Measurements from ENCODE around the gene TIMMDC1. TPM values are rescaled to one million over a fixed set of nuclear protein-coding genes. Genes with fewer than 3 reads are reported as not detected.

TIMMDC1 gene
- total RNA-seq, 1 donor from 2014 or later = 91.7 TPM

GRCh38 chr3:119542168-119542767, 43.9 kb downstream of the TIMMDC1 start:
- Mint-ChIP-seq H3K36me3 (no peaks in the 10 kb centered on the region), H3K27me3 (ENCODE audit: insufficient read depth, low read depth) (peaks cover 3% of the 10 kb centered on the region), H3K4me1 (no peaks in the 10 kb centered on the region), H3K9me3 (no peaks in the 10 kb centered on the region), H3K4me3 (no peak overlapping the region), H3K27ac (no peak overlapping the region)
- no peaks in the 10 kb centered on the region for H3F3A ChIP-seq (ENCODE audit: low read depth)
- H3K36me3 ChIP-seq = no peaks in the 10 kb centered on the region
- H3K4me2 ChIP-seq = no peak overlapping the region
- no peak for DNase-seq (ENCODE audit: low spot score)
- TF ChIP-seq EZH2phosphoT487 (IDR thresholded peaks at IDR 0.05) = no peak
- no peak for TF ChIP-seq EZH2 (IDR thresholded peaks at IDR 0.05)
- TF ChIP-seq, protein P1, sequence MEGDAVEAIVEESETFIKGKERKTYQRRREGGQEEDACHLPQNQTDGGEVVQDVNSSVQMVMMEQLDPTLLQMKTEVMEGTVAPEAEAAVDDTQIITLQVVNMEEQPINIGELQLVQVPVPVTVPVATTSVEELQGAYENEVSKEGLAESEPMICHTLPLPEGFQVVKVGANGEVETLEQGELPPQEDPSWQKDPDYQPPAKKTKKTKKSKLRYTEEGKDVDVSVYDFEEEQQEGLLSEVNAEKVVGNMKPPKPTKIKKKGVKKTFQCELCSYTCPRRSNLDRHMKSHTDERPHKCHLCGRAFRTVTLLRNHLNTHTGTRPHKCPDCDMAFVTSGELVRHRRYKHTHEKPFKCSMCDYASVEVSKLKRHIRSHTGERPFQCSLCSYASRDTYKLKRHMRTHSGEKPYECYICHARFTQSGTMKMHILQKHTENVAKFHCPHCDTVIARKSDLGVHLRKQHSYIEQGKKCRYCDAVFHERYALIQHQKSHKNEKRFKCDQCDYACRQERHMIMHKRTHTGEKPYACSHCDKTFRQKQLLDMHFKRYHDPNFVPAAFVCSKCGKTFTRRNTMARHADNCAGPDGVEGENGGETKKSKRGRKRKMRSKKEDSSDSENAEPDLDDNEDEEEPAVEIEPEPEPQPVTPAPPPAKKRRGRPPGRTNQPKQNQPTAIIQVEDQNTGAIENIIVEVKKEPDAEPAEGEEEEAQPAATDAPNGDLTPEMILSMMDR (IDR thresholded peaks at IDR 0.05) = no peak
- H3K27me3 ChIP-seq = no peaks in the 10 kb centered on the region
- no peak overlapping the region for H3K4me3 ChIP-seq
- H3K4me1 ChIP-seq = no peaks in the 10 kb centered on the region
- H4K20me1 ChIP-seq (ENCODE audit: low read depth) = no peaks in the 10 kb centered on the region
- H2AFZ ChIP-seq (replicated peaks) = no peak overlapping the region
- no peaks in the 10 kb centered on the region for H3K79me2 ChIP-seq (ENCODE audit: low read depth)
- no peak overlapping the region for H3K27ac ChIP-seq
- no peak overlapping the region for H3K9ac ChIP-seq
- no peaks in the 10 kb centered on the region for H3K9me3 ChIP-seq (ENCODE audit: low read depth)

GRCh38 chr3:119543147-119543546, 44.8 kb downstream of the TIMMDC1 start:
- Mint-ChIP-seq H3K4me1 (no peaks in the 10 kb centered on the region), H3K27me3 (ENCODE audit: insufficient read depth, low read depth) (peaks cover 3% of the 10 kb centered on the region), H3K27ac (no peak overlapping the region), H3K4me3 (no peak overlapping the region), H3K36me3 (no peaks in the 10 kb centered on the region), H3K9me3 (no peaks in the 10 kb centered on the region)
- H3K9ac ChIP-seq = no peak overlapping the region
- TF ChIP-seq EZH2phosphoT487 (IDR thresholded peaks at IDR 0.05) (no peak), EZH2 (IDR thresholded peaks at IDR 0.05) (no peak)
- TF ChIP-seq, protein P1 (IDR thresholded peaks at IDR 0.05) = no peak
- no peaks in the 10 kb centered on the region for H3K36me3 ChIP-seq
- H3F3A ChIP-seq (ENCODE audit: low read depth) = no peaks in the 10 kb centered on the region
- no peaks in the 10 kb centered on the region for H4K20me1 ChIP-seq (ENCODE audit: low read depth)
- DNase-seq (ENCODE audit: low spot score) = no peak
- no peaks in the 10 kb centered on the region for H3K4me1 ChIP-seq
- no peaks in the 10 kb centered on the region for H3K9me3 ChIP-seq (ENCODE audit: low read depth)
- H3K27ac ChIP-seq = no peak overlapping the region
- no peaks in the 10 kb centered on the region for H3K79me2 ChIP-seq (ENCODE audit: low read depth)
- no peak overlapping the region for H3K4me3 ChIP-seq
- H3K27me3 ChIP-seq = no peaks in the 10 kb centered on the region
- no peak overlapping the region for H2AFZ ChIP-seq (replicated peaks)
- H3K4me2 ChIP-seq = no peak overlapping the region

DNA sequence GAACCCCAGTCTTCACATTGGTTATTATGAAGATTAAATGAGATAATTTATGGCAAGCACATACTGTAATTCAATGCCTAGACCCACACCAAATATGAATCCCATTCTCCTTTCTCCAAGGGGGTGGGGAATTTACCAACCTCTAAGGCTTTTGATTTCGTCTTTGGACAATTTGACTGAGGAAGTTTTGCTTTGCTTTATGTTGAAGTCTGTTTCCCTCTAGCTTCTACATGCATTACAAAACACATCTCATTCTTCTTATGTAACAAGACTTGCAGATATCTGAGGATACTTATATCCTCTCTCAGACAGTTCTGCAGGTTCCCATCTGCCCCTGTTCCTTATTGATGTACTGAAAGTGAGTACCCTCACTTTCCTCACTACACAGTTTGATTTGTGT, 48.9 kb downstream of the TIMMDC1 start:
- Histone ChIP-seq H3K36me3 (no peaks in the 10 kb centered on the region), H3K27ac (no peak overlapping the region), H3F3A (ENCODE audit: low read depth) (no peaks in the 10 kb centered on the region), H3K9me3 (ENCODE audit: low read depth) (no peaks in the 10 kb centered on the region), H3K79me2 (ENCODE audit: low read depth) (no peaks in the 10 kb centered on the region), H3K4me2 (no peak overlapping the region), H4K20me1 (ENCODE audit: low read depth) (no peaks in the 10 kb centered on the region), H3K4me3 (no peak overlapping the region), H3K4me1 (no peaks in the 10 kb centered on the region), H3K27me3 (no peaks in the 10 kb centered on the region), H3K9ac (no peak overlapping the region), H2AFZ (replicated peaks) (no peak overlapping the region)
- Mint-ChIP-seq H3K27me3 (ENCODE audit: insufficient read depth, low read depth) (peaks cover 4% of the 10 kb centered on the region), H3K27ac (no peak overlapping the region), H3K9me3 (no peaks in the 10 kb centered on the region), H3K4me3 (no peak overlapping the region), H3K4me1 (no peaks in the 10 kb centered on the region), H3K36me3 (no peaks in the 10 kb centered on the region)
- no peak for DNase-seq (ENCODE audit: low spot score)
- TF ChIP-seq, protein P1 (IDR thresholded peaks at IDR 0.05) = no peak
- TF ChIP-seq EZH2 (IDR thresholded peaks at IDR 0.05) (no peak), EZH2phosphoT487 (IDR thresholded peaks at IDR 0.05) (no peak)

Measured in neural progenitor cell (in vitro differentiated cells).